Measurements from ENCODE around the gene TMEM270. TPM values are rescaled to one million over a fixed set of nuclear protein-coding genes. Genes with fewer than 3 reads are reported as not detected.

TMEM270 gene
- total RNA-seq, 4 donors from 2014 or later = not detected

- TF ChIP-seq, protein P1, sequence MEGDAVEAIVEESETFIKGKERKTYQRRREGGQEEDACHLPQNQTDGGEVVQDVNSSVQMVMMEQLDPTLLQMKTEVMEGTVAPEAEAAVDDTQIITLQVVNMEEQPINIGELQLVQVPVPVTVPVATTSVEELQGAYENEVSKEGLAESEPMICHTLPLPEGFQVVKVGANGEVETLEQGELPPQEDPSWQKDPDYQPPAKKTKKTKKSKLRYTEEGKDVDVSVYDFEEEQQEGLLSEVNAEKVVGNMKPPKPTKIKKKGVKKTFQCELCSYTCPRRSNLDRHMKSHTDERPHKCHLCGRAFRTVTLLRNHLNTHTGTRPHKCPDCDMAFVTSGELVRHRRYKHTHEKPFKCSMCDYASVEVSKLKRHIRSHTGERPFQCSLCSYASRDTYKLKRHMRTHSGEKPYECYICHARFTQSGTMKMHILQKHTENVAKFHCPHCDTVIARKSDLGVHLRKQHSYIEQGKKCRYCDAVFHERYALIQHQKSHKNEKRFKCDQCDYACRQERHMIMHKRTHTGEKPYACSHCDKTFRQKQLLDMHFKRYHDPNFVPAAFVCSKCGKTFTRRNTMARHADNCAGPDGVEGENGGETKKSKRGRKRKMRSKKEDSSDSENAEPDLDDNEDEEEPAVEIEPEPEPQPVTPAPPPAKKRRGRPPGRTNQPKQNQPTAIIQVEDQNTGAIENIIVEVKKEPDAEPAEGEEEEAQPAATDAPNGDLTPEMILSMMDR (IDR thresholded peaks at IDR 0.05; ENCODE audit: low read depth) = no peak
Measured at GRCh38 chr7:73887762-73888161, 26.8 kb downstream of the TMEM270 start.

GRCh38 chr7:73888959-73889358 is 28.0 kb downstream of the TMEM270 start:
- TF ChIP-seq, protein P1 (IDR thresholded peaks at IDR 0.05; ENCODE audit: low read depth) = no peak

- TF ChIP-seq, protein P1 (IDR thresholded peaks at IDR 0.05; ENCODE audit: low read depth) = no peak
Measured at GRCh38 chr7:73890555-73891147, 29.7 kb downstream of the TMEM270 start.

- TF ChIP-seq, protein P1 (IDR thresholded peaks at IDR 0.05; ENCODE audit: low read depth) = no peak
Measured at GRCh38 chr7:73891178-73891885, 30.4 kb downstream of the TMEM270 start.

- TF ChIP-seq, protein P1 (IDR thresholded peaks at IDR 0.05; ENCODE audit: low read depth) = no peak
Measured at GRCh38 chr7:73892003-73892999, 31.3 kb downstream of the TMEM270 start.

GRCh38 chr7:73893342-73894101 is 32.6 kb downstream of the TMEM270 start:
- TF ChIP-seq, protein P1 (IDR thresholded peaks at IDR 0.05; ENCODE audit: low read depth) = no peak

Data from subcutaneous adipose tissue (tissue), 4 donors.